PFSK-1 (cell line): ENCODE measurements around the gene PHKA2.

Source experiments
- FOXP2 ChIP-seq: optimal IDR thresholded peaks from 2 replicates; pipeline ENCODE3; 2011; ENCODE audit warnings: borderline replicate concordance, control low read depth, inconsistent platforms; ENCODE audit not compliant: insufficient read depth; ENCODE audit errors: extremely low read length, extremely low read depth
- POLR2AphosphoS5 ChIP-seq: IDR thresholded peaks from 2 replicates; pipeline ENCODE4 v1.6.1; 2012; ENCODE audit warnings: low read depth, mild to moderate bottlenecking, control low read depth, low read length, moderate library complexity
- SIN3A ChIP-seq: IDR thresholded peaks from 2 replicates; pipeline ENCODE4 v1.6.1; 2012; ENCODE audit warnings: mild to moderate bottlenecking, low read length, moderate library complexity, borderline replicate concordance; ENCODE audit not compliant: insufficient read depth
- TAF1 ChIP-seq: IDR thresholded peaks from 2 replicates; pipeline ENCODE4 v1.6.1; 2012; ENCODE audit warnings: low read length, control low read depth, borderline replicate concordance; ENCODE audit not compliant: insufficient read depth
- TF ChIP-seq, protein P1 (sequence below), 2 experiments: IDR thresholded peaks; 2 replicates each; pipeline versions ENCODE4 v1.6.1 to v1.8.0; 2011 to 2012; ENCODE audit warnings: low read depth in 2 of 2, low read length in 2 of 2, control low read depth in 1 of 2, inconsistent platforms in 1 of 2, mild to moderate bottlenecking in 1 of 2, moderate library complexity in 1 of 2; ENCODE audit not compliant: insufficient read depth in 1 of 2

DNA sequence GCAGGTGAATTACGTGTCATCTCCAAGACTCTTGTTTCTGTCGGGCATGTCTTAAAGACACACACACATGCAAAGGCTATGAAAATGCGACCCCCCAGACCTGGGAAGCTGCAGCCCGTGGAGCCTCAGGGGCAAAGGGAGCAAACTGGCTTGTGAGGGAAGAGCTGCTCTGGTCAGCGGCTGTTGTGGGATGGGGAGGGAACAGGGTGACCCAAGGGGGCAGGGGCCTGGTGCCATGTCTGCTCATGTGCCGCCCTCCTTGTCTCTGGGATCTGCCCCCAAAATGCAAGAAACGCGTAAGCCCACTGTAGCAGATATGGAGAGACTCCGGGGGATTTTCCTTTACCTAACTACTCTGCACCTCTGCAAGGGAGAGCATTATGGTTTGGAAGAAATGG, 92.4 kb downstream of the PHKA2 start:
- TF ChIP-seq SIN3A (no peak), TAF1 (no peak), POLR2AphosphoS5 (no peak), FOXP2 (no peak)
- TF ChIP-seq, protein P1, sequence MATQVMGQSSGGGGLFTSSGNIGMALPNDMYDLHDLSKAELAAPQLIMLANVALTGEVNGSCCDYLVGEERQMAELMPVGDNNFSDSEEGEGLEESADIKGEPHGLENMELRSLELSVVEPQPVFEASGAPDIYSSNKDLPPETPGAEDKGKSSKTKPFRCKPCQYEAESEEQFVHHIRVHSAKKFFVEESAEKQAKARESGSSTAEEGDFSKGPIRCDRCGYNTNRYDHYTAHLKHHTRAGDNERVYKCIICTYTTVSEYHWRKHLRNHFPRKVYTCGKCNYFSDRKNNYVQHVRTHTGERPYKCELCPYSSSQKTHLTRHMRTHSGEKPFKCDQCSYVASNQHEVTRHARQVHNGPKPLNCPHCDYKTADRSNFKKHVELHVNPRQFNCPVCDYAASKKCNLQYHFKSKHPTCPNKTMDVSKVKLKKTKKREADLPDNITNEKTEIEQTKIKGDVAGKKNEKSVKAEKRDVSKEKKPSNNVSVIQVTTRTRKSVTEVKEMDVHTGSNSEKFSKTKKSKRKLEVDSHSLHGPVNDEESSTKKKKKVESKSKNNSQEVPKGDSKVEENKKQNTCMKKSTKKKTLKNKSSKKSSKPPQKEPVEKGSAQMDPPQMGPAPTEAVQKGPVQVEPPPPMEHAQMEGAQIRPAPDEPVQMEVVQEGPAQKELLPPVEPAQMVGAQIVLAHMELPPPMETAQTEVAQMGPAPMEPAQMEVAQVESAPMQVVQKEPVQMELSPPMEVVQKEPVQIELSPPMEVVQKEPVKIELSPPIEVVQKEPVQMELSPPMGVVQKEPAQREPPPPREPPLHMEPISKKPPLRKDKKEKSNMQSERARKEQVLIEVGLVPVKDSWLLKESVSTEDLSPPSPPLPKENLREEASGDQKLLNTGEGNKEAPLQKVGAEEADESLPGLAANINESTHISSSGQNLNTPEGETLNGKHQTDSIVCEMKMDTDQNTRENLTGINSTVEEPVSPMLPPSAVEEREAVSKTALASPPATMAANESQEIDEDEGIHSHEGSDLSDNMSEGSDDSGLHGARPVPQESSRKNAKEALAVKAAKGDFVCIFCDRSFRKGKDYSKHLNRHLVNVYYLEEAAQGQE (IDR thresholded peaks at IDR 0.05; ENCODE audit: insufficient read depth in 1 of 2, low read depth in 2 of 2, low read length in 2 of 2): no peak
